Measurements from ENCODE around the gene TUBA8.
"Not testable (repeated sequence)": the region's sequence is repeated elsewhere in the genome, so short reads cannot be mapped to it uniquely, and the experiment has no call there.

TUBA8 gene

DNA sequence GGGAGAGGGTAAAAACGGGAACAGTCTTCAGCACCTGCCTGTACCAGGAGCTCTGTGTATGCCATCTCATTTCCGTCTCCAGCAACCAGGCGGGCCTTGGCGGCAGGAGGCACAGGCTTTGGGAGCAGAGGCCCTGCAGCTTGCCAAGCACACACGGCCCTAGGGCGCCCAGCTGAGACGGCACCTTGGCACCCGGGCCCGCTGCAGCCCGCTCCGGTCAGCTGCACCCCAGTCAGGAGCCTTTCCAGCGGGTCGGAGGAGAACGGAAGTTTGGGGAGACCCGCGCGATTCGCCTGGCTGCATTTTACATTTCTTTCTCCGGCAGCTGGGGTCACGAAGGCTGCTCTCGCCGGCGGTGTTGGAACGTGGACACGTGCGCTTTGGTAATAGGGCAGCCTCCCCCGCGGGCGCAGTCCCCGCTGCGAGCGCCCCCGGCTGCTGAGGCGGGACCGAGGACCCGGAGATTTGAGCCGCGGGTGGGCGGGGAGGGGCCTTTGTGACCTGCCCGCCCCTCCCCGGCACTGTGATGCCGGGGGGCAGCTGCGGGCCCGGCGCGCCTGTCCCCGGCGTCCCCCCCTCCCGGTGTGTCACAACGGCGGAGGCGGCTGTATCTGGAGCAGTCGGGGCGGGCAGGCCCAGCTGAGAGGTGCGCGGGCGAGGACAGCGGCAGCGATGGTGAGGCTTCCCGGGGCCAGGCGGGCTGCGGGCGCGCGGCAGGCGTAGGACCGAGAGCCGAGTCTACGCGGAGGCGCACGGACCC is at the start of gene TUBA8:
TSS of gene TUBA8 (plus strand) at position 616 of the 760 bp plus-strand sequence. CDS start at position 673, 57 bp downstream.
- TF ChIP-seq, protein P1, sequence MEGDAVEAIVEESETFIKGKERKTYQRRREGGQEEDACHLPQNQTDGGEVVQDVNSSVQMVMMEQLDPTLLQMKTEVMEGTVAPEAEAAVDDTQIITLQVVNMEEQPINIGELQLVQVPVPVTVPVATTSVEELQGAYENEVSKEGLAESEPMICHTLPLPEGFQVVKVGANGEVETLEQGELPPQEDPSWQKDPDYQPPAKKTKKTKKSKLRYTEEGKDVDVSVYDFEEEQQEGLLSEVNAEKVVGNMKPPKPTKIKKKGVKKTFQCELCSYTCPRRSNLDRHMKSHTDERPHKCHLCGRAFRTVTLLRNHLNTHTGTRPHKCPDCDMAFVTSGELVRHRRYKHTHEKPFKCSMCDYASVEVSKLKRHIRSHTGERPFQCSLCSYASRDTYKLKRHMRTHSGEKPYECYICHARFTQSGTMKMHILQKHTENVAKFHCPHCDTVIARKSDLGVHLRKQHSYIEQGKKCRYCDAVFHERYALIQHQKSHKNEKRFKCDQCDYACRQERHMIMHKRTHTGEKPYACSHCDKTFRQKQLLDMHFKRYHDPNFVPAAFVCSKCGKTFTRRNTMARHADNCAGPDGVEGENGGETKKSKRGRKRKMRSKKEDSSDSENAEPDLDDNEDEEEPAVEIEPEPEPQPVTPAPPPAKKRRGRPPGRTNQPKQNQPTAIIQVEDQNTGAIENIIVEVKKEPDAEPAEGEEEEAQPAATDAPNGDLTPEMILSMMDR (IDR thresholded peaks at IDR 0.05; ENCODE audit: control insufficient read depth, insufficient read depth, low read depth, low read length, missing control alignments), result no peak
- DNase-seq (ENCODE audit: low read depth), result no peak
- H3K4me3 ChIP-seq (ENCODE audit: control insufficient read depth, low read depth, low read length), result peak within 1 kb of the TSS; percentile 39

DNA sequence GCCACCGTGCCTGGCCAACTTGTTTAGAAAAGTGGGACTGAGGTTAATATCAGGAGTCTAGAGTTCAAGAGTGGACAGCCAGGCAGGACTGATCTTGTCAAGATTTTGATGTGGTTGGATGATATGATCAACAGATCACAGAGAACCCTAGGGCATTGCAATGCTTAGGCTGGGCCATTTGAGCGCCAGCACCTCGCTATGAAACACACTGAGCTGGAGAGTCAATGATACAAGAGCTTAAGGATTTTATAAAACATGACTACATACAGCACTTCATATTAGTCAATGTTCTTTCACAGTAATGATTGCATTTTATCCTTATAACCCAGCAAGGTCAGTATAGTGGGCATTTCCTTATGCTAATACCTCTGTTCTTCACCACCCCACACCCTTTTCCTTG is 48.2 kb upstream of the TUBA8 start:
- TF ChIP-seq, protein P1 (IDR thresholded peaks at IDR 0.05; ENCODE audit: control insufficient read depth, insufficient read depth, low read depth, low read length, missing control alignments), result no peak
- DNase-seq (ENCODE audit: low read depth), result no peak
- H3K4me3 ChIP-seq (ENCODE audit: control insufficient read depth, low read depth, low read length), result no peak overlapping the region

DNA sequence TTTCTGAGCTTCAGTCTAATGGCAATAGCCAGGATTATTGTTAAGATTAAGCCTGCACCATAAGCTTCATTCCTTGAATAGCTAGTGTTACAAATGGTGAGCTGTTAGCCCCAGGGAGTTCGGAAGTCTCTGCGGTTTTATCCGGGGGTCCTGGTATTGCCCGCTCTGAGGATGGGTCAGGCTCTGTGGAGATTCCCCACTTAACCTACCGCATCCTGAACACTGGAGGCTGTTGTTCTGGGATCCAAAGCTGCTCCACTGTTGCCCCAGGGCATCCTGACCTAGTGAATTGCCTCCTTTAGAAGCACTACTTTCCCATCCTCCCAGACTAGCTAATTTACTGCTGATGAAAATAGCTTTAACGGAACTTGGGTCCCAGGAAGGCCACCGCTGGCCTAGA is 47.3 kb upstream of the TUBA8 start:
- H3K4me3 ChIP-seq (ENCODE audit: control insufficient read depth, low read depth, low read length), result no peak overlapping the region
- TF ChIP-seq, protein P1 (IDR thresholded peaks at IDR 0.05; ENCODE audit: control insufficient read depth, insufficient read depth, low read depth, low read length, missing control alignments), result no peak
- no peak for DNase-seq (ENCODE audit: low read depth)

DNA sequence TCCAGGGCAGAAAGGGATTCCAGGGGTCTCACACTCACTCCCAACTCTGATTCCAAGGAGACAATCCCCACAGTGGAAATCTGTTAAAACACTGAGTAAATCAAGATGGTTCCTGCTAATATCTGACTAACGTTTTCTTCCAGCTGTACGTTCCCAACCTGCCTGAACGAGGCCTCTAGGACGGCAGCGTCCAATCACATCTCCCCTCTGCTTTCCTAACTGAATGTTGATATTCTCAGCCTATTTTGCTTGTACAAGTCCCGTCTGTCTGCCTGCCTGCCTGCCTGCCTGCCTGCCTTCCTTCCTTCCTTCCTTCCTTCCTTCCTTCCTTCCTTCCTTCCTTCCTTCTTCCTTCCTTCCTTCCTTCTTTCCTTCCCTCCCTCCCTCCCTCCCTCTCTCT is 46.9 kb upstream of the TUBA8 start:
- not testable (repeated sequence) for H3K4me3 ChIP-seq (ENCODE audit: control insufficient read depth, low read depth, low read length); DNase-seq (ENCODE audit: low read depth)

DNA sequence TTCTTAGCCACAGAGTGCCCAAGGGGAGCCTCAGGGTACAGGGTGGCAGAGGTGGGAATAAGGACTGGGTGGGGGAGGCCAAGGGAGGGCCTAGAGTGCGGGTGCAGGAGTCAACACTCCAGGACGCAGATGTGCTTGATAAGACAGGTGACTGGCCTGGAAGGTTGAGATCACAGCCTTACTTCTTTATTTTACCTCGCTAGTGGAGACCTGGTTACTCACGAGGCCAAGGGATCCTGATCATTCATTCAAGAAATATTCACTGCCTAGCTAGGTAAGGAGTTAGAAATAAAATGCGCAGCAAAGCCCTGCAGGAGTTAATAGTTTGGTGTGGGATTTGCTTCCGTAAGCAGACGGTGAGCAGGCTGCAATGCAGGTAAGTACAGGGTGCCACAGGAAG is 46.0 kb upstream of the TUBA8 start:
- no peak for DNase-seq (ENCODE audit: low read depth)
- no peak overlapping the region for H3K4me3 ChIP-seq (ENCODE audit: control insufficient read depth, low read depth, low read length)
- TF ChIP-seq, protein P1 (IDR thresholded peaks at IDR 0.05; ENCODE audit: control insufficient read depth, insufficient read depth, low read depth, low read length, missing control alignments), result no peak

DNA sequence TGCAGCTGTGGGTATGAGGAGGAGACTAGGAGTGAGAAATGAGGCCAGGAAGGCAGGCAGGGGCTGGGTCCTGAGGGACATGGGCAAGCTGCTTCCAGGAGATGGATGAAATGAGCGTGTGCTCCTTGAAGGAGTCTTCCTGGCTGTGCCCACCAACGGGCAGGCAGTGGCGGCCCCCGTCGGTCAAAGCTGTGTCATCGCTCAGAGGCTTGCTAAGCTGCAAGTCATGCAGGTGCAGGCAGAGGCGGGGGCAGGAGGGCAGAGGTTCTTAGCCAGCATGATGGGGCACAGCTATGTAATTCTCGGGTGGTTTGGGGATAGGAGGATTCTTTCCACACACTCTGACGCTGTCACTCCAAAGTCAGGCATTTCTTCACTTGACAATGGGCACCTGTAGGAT is 45.4 kb upstream of the TUBA8 start:
- H3K4me3 ChIP-seq (ENCODE audit: control insufficient read depth, low read depth, low read length), result no peak overlapping the region
- TF ChIP-seq, protein P1 (IDR thresholded peaks at IDR 0.05; ENCODE audit: control insufficient read depth, insufficient read depth, low read depth, low read length, missing control alignments), result no peak
- no peak for DNase-seq (ENCODE audit: low read depth)

DNA sequence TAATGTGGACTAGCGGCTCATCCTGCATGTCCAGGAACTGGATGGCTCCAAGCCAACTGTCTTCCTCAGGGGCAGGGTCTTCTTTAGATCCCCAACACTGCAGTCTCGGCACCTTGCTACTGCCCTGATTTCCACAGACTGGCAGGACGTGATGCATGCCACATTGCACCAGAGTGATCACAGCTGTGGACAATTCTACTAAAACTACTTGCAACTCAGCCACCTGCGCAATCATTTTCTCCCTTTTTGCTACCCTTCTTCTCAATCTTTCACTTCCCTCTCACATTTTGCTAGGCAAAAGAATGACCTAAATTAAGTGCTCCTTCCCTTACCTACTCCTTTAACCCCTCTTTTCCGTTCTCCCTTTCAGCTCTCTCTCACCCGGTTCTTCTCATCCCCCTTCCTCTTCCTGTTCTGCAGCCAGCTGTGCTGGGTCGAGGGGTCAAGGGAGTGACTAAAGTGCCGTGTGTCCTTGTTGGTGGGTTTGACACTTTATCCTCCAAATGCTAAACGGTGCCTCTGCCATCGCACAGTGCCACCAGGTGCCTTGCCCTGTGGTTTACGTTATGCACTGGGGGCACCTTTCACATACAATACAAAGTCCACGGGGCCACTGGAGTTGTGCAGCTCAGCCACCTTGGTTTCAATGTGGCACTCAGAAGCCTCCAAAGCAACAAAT is 44.3 kb upstream of the TUBA8 start:
- no peak overlapping the region for H3K4me3 ChIP-seq (ENCODE audit: control insufficient read depth, low read depth, low read length)
- TF ChIP-seq, protein P1 (IDR thresholded peaks at IDR 0.05; ENCODE audit: control insufficient read depth, insufficient read depth, low read depth, low read length, missing control alignments), result no peak
- DNase-seq (ENCODE audit: low read depth), result no peak
